Keratinocyte (primary cell): ENCODE results near the gene POLE3.

Experiments used
- EZH2 ChIP-seq: IDR thresholded peaks from one replicate; pipeline ENCODE4 v1.6.1; 2012; ENCODE audit warnings: inconsistent platforms, mild to moderate bottlenecking, low read length, moderate library complexity
- TF ChIP-seq, protein P1 (sequence below), 3 experiments: IDR thresholded peaks in 1 of 3; conservative IDR thresholded peaks in 1 of 3; optimal IDR thresholded peaks in 1 of 3; 2 replicates in 2 of 3; 3 replicates in 1 of 3; pipeline versions ENCODE3 to v1.5.1; 2011; ENCODE audit warnings: low read length in 3 of 3, mild to moderate bottlenecking in 3 of 3, moderate library complexity in 2 of 3, control low read depth in 1 of 3, inconsistent platforms in 1 of 3; ENCODE audit not compliant: insufficient read depth in 2 of 3; ENCODE audit errors: extremely low read depth in 1 of 3

DNA sequence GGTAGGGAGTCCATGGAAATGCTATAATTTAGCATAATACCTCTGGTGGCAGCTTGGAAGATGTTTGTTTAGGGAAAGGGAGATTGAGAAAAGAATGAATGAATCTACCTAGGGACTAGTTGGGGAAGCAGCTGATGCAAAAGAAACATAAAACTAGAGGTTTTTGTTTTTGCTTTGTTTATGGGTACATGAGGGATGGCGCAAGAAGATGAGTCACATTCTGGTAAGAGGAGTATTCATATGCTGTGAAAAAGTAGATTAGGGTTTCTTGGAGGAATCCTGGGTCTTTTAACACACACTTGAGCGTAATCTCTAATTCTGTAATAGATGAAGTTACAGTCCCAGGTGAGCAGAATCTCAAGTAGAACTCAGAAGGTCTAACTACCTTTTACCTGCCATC lies 17.2 kb upstream of the POLE3 start:
- TF ChIP-seq, protein P1, sequence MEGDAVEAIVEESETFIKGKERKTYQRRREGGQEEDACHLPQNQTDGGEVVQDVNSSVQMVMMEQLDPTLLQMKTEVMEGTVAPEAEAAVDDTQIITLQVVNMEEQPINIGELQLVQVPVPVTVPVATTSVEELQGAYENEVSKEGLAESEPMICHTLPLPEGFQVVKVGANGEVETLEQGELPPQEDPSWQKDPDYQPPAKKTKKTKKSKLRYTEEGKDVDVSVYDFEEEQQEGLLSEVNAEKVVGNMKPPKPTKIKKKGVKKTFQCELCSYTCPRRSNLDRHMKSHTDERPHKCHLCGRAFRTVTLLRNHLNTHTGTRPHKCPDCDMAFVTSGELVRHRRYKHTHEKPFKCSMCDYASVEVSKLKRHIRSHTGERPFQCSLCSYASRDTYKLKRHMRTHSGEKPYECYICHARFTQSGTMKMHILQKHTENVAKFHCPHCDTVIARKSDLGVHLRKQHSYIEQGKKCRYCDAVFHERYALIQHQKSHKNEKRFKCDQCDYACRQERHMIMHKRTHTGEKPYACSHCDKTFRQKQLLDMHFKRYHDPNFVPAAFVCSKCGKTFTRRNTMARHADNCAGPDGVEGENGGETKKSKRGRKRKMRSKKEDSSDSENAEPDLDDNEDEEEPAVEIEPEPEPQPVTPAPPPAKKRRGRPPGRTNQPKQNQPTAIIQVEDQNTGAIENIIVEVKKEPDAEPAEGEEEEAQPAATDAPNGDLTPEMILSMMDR (optimal IDR thresholded peaks at IDR 0.05 in 1 of 3, IDR thresholded peaks at IDR 0.05 in 1 of 3, conservative IDR thresholded peaks at IDR 0.05 in 1 of 3; ENCODE audit: extremely low read depth in 1 of 3, insufficient read depth in 2 of 3, low read length in 3 of 3) = no peak
- TF ChIP-seq EZH2 = no peak
